Measurements from ENCODE around the gene MAGEA4. TPM values are rescaled to one million over a fixed set of nuclear protein-coding genes. Genes with fewer than 3 reads are reported as not detected.

MAGEA4 gene
- total RNA-seq, 4 donors from 2014 or later = not detected

- WGBS, 2 donors = 83 to 85% methylated on average over 6 of the region's 6 CpGs
- intact Hi-C loops (cut with DNase I; ENCODE audit: low total_unique reads) = no loop called here
- TF ChIP-seq POLR2A (IDR thresholded peaks at IDR 0.05) = no peak
- TF ChIP-seq, protein P1, sequence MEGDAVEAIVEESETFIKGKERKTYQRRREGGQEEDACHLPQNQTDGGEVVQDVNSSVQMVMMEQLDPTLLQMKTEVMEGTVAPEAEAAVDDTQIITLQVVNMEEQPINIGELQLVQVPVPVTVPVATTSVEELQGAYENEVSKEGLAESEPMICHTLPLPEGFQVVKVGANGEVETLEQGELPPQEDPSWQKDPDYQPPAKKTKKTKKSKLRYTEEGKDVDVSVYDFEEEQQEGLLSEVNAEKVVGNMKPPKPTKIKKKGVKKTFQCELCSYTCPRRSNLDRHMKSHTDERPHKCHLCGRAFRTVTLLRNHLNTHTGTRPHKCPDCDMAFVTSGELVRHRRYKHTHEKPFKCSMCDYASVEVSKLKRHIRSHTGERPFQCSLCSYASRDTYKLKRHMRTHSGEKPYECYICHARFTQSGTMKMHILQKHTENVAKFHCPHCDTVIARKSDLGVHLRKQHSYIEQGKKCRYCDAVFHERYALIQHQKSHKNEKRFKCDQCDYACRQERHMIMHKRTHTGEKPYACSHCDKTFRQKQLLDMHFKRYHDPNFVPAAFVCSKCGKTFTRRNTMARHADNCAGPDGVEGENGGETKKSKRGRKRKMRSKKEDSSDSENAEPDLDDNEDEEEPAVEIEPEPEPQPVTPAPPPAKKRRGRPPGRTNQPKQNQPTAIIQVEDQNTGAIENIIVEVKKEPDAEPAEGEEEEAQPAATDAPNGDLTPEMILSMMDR (IDR thresholded peaks at IDR 0.05) = no peak
Observed at GRCh38 chrX:151966236-151966635, 53.5 kb downstream of the MAGEA4 start.

GRCh38 chrX:151970027-151970426 lies 57.3 kb downstream of the MAGEA4 start:
- 70 to 86% methylated on average over 5 to 7 of the region's 7 CpGs for whole genome bisulfite sequencing, 2 donors
- H3K4me3 ChIP-seq (ENCODE audit: low read depth, poor library complexity, severe bottlenecking) = no peak overlapping the region
- no peak for TF ChIP-seq POLR2A (IDR thresholded peaks at IDR 0.05)
- TF ChIP-seq, protein P1 (IDR thresholded peaks at IDR 0.05) = no peak
- DNase-seq (ENCODE audit: low spot score in 2 of 2) = peak in 1 of 2 donors; percentile 70
- intact Hi-C loops (cut with DNase I; ENCODE audit: low total_unique reads) = no loop called here

More at GRCh38 chrX:151966236-151966635, 53.5 kb downstream of the MAGEA4 start:
- no peak for DNase-seq (ENCODE audit: low spot score in 2 of 2)
- no peak overlapping the region for H3K4me3 ChIP-seq (ENCODE audit: low read depth, poor library complexity, severe bottlenecking)

DNA sequence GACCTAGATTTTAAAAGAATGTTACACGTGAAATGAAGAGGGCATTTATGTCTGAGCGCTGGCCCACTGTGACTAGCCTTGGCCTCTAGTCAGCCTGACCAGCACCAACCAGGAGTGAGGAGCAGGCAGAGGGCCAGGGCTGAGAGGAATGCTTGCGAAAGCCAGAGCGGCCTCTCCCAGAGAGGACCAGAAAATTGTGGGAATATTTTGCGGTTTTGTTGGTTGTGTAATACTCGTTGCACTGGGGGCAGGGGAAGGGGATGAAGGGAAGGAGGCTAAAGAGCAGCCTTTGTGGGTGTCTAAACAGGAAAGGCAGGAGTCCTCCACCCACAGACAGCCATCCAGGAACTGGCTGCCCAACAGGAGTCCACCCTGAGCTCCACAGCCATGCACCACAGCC lies 58.0 kb downstream of the MAGEA4 start:
- WGBS, 2 donors = 42 to 55% methylated on average over 6 of the region's 6 CpGs
- peak; percentile 39 to 95 for DNase-seq (ENCODE audit: low spot score in 2 of 2)
- H3K4me3 ChIP-seq (ENCODE audit: low read depth, poor library complexity, severe bottlenecking) = no peak overlapping the region
- intact Hi-C loops (cut with DNase I; ENCODE audit: low total_unique reads) = no loop called here
- TF ChIP-seq POLR2A (IDR thresholded peaks at IDR 0.05) = no peak
- TF ChIP-seq, protein P1 (IDR thresholded peaks at IDR 0.05) = no peak

GRCh38 chrX:151973060-151973661 lies 60.5 kb downstream of the MAGEA4 start:
- no peak overlapping the region for H3K4me3 ChIP-seq (ENCODE audit: low read depth, poor library complexity, severe bottlenecking)
- TF ChIP-seq, protein P1 (IDR thresholded peaks at IDR 0.05) = no peak
- no peak for TF ChIP-seq POLR2A (IDR thresholded peaks at IDR 0.05)
- WGBS, 2 donors = 13 to 38% methylated on average over 4 of the region's 4 CpGs
- peak in 1 of 2 donors; percentile 40 for DNase-seq (ENCODE audit: low spot score in 2 of 2)
- intact Hi-C loops (cut with DNase I; ENCODE audit: low total_unique reads) = no loop called here

DNA sequence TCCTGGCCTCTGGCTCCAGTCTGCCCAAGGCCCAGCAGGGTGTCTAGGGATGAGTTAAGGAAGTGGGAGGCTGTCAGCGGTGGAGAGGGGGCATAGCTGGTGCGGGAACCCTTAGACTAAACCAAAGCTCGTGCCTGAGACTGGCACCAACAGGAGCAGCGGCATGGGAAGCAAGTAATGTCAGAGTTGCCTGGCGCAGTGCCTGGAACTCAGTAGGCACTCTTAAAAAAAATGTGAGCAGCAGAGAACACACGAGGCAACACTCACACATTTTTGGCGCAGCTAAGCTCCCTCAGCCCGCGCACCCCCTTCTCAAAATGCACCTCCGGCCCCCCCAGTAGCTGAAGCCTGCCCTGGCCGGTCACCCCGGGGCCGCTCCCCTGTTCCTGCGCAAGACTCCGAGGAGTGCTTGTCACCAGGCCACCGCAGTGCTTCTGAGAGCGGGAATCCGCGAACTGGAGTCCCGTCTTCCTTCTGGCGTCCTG lies 61.2 kb downstream of the MAGEA4 start:
- intact Hi-C loops (cut with DNase I; ENCODE audit: low total_unique reads) = no loop called here
- WGBS, 2 donors = 2 to 35% methylated on average over 10 to 13 of the region's 21 CpGs
- TF ChIP-seq POLR2A (IDR thresholded peaks at IDR 0.05) = no peak
- TF ChIP-seq, protein P1 (IDR thresholded peaks at IDR 0.05) = no peak
- DNase-seq (ENCODE audit: low spot score in 2 of 2) = peak; percentile 26 to 82
- H3K4me3 ChIP-seq (ENCODE audit: low read depth, poor library complexity, severe bottlenecking) = peak overlapping the region; percentile 58

MicroRNAs encoded within 50 kb of the gene (microRNA counts, 767-probe panel; counts per million panel counts)
- microRNA hsa-miR-224-5p = 0 to 358 counts per million in 2 donors
- microRNA hsa-miR-452-5p = 0 to 358 counts per million in 2 donors

Small RNA genes lying within 50 kb of the gene (microRNA-seq; reads per million reads assigned to microRNA genes)
- gene MIR224 (ENCODE audit: borderline number of aligned reads in 1 of 2, borderline replicate concordance in 2 of 2) = 1,175 to 1,339 reads per million in 2 donors
- gene MIR452 (ENCODE audit: borderline number of aligned reads in 1 of 2, borderline replicate concordance in 2 of 2) = 417 to 476 reads per million in 2 donors

Other genes with a start within 250 kb of the MAGEA4 start
- gene PRRG3, start 217.4 kb upstream of the MAGEA4 start, total RNA-seq = 1 to 10 TPM in 1 of 4 donors, under 1 TPM in 3; 0.13 to 1.2 (median 0.35) TPM
- gene FATE1, start 196.9 kb upstream of the MAGEA4 start, total RNA-seq = under 1 TPM in 1 of 4 donors, not detected in 3; 0.80 TPM
- not detected for gene CNGA2, start 178.1 kb upstream of the MAGEA4 start, total RNA-seq
- gene GABRE, start 61.8 kb downstream of the MAGEA4 start, total RNA-seq = 10 to 100 TPM; 17.2 to 55.8 (median 27.8) TPM
- gene MAGEA10, start 225.7 kb downstream of the MAGEA4 start, total RNA-seq = not detected